Astrocyte of the spinal cord (primary cell): Measurements from ENCODE around the gene PRR23B.

Source experiments
- DNase-seq: peaks from one replicate; pipeline ENCODE4 v3.0.0; 2011; ENCODE audit warnings: low read depth, low spot score
- H3K4me3 ChIP-seq: 2 replicates; pipeline ENCODE4 v1.5.1; 2011; ENCODE audit warnings: low read depth, mild to moderate bottlenecking, low read length, moderate library complexity
- CTCF ChIP-seq: IDR thresholded peaks from 2 replicates; pipeline ENCODE4 v1.5.1; 2012; ENCODE audit warnings: low read depth, mild to moderate bottlenecking, low read length, inconsistent platforms
- in situ Hi-C: cut with HindIII; loops from 2 replicates; pipeline ENCODE4 v1.10.0; 2017; ENCODE audit warnings: low sequenced_read_pairs

Gene PRR23B

GRCh38 chr3:138975351-138975750 is 45.4 kb downstream of the PRR23B start:
- TF ChIP-seq CTCF, result no peak
- no peak overlapping the region for H3K4me3 ChIP-seq
- in situ Hi-C loops, result no loop called here
- no peak for DNase-seq

DNA sequence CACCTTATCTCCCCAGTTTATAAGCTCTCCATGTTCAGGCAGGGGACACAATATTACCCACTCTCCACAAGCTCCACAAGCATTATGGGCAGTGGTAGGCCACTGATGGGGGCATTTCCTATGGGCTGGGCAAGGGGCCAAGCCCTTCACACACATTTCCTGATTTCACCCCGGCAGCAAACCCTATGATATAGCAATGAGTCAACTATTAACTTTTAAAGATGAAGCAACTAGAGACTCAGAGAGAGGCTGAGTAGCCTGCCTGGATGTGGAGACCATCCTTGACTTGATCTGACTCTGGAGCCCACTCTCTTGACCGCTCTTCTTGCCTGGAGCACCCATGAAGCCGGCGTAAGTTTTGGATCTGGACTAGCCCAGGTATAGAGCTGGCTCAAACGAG is 46.3 kb downstream of the PRR23B start:
- in situ Hi-C loops, result no loop called here
- H3K4me3 ChIP-seq, result no peak overlapping the region
- TF ChIP-seq CTCF, result no peak
- peak; percentile 2 for DNase-seq

GRCh38 chr3:138972941-138973340 is 47.8 kb downstream of the PRR23B start:
- H3K4me3 ChIP-seq, result no peak overlapping the region
- no peak for TF ChIP-seq CTCF
- no peak for DNase-seq
- in situ Hi-C loops, result no loop called here

- in situ Hi-C loops, result no loop called here
- no peak for DNase-seq
- TF ChIP-seq CTCF, result no peak
- no peak overlapping the region for H3K4me3 ChIP-seq
Measured at GRCh38 chr3:138971766-138972320, 48.9 kb downstream of the PRR23B start.
